Omental fat pad (tissue), 4 donors: Measurements from ENCODE around the gene PGA5. TPM values are rescaled to one million over a fixed set of nuclear protein-coding genes. Genes with fewer than 3 reads are reported as not detected.
"Not testable (repeated sequence)": the region's sequence is repeated elsewhere in the genome, so short reads cannot be mapped to it uniquely, and the experiment has no call there.

Experiments
- ATAC-seq: fragments of 150-250 bp; one replicate; pipeline ENCODE4 v1.9.1; 2016; ENCODE audit warnings: mild to moderate bottlenecking, moderate library complexity; ENCODE audit not compliant: low FRiP score
- DNase-seq: peaks from one replicate; pipeline ENCODE4 v3.0.0-alpha.2; 2019; ENCODE audit warnings: low spot score
- total RNA-seq, 4 donors: library from RNA; depleted of rRNA; stranded (reverse); fragments of >200 nt; gene quantifications; one replicate each; pipeline ENCODE4 v1.1.0, GENCODE V29; 2016
- TF ChIP-seq, protein P1 (sequence below), 3 donors: fragments of 450-650 bp; IDR thresholded peaks; one replicate each; pipeline ENCODE4 v1.5.1; 2016 to 2017; ENCODE audit warnings: antibody characterized with exemption in 3 of 3, mild to moderate bottlenecking in 3 of 3, moderate library complexity in 2 of 3

The PGA5 gene
- total RNA-seq, 4 donors from 2014 or later: 2.0 to 5.0 (median 4.3) TPM; not detected in 1

DNA sequence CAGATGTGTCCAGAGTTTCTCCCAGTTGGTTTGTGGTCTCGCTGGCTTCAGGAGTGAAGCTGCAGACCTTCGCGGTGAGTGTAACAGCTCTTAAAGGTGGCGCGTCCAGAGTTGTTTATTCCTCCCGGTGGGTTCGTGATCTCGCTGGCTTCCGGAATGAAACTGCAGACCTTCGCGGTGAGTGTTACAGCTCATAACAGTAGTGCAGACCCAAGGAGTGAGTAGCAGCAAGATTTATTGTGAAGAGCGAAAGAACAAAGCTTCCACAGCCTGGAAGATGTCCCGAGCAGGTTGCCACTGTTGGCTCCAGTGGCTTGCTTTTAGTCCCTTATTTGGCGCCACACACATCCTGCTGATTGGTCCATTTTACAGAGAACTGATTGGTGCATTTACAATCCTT lies 39.5 kb upstream of the PGA5 start:
- TF ChIP-seq, protein P1, sequence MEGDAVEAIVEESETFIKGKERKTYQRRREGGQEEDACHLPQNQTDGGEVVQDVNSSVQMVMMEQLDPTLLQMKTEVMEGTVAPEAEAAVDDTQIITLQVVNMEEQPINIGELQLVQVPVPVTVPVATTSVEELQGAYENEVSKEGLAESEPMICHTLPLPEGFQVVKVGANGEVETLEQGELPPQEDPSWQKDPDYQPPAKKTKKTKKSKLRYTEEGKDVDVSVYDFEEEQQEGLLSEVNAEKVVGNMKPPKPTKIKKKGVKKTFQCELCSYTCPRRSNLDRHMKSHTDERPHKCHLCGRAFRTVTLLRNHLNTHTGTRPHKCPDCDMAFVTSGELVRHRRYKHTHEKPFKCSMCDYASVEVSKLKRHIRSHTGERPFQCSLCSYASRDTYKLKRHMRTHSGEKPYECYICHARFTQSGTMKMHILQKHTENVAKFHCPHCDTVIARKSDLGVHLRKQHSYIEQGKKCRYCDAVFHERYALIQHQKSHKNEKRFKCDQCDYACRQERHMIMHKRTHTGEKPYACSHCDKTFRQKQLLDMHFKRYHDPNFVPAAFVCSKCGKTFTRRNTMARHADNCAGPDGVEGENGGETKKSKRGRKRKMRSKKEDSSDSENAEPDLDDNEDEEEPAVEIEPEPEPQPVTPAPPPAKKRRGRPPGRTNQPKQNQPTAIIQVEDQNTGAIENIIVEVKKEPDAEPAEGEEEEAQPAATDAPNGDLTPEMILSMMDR (IDR thresholded peaks at IDR 0.05): no peak
- ATAC-seq: no peak
- DNase-seq: no peak

DNA sequence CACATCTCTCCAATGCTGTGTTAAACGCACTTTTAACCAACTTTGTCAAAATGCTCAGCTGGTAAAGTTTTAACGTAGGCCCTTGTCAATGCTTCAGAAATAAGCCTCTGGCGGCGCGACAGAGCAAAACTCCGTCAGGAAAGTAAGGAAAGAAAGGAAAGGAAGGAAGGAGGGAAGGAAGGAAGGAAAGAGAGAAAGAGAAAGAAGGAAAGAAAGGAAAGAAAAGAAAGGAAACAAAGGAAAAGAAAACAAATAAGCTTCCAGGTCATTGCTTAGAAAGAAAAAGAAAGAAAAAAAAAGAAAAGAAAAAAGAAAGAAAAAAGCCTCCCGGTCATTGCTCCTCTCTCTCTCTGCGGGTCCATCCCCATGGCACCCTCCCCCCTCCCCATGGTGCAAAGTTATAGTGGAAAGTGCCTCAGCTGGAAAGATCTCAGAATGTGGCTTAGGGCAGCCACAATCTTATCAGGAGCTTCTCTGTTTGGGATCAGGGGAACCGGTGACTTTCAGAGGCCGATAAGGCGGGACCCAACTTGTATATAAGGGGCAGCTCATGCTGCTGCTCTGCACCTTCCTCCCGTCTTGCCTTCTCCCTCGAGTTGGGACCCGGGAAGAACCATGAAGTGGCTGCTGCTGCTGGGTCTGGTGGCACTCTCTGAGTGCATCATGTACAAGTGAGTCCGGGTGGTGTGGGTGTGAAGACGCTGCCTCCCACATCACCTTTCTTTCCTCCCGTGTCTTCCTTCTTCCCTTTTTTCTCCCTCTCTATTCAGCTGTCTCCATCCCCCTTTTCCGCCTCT lies 37.8 kb upstream of the PGA5 start, which contains the start of gene PGA3:
TSS of gene PGA3 (plus strand) at position 566 of the 797 bp plus-strand sequence. CDS start at position 616, 50 bp downstream.
- not testable (repeated sequence) for DNase-seq, ATAC-seq

DNA sequence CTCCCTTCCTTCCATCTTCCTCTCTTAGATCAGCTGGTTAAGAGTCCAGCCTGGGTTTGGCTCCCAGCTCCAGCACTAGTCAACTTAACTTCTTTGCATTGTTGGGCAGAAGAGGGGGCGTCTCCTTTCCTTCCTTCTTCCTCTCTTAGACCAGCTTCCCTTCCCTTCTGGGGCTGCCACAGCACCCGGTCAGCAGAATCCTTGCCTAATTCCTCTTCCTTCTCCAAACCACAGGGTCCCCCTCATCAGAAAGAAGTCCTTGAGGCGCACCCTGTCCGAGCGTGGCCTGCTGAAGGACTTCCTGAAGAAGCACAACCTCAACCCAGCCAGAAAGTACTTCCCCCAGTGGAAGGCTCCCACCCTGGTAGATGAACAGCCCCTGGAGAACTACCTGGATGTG lies 37.1 kb upstream of the PGA5 start:
- DNase-seq, ATAC-seq: not testable (repeated sequence)

DNA sequence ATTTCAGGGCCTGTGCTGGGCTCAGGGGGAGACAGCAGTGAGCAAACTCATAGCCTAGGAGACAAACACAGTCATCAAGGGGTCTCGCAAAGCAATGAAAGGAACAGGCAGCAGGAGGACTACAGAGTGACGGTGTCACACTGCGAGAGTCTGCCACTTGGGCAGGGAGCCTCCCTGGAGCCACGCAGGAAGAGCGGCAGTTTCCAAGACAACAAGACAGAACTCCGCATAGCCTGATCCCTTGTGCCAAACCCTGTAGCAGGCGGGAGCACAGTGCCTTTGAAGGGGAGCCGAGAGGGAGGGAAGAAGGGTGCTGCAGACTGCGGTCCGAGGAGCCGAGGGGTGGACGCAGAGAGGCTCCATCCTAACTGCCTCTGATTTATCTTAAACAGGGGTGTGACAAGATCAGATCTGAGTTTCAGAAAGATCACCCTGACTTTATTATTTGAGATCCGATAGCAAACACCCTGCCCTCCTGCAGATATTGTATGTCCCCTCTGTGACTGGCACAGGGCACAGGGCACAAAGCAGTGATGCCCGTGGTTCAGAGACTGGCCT lies 36.4 kb upstream of the PGA5 start:
- not testable (repeated sequence) for DNase-seq, ATAC-seq

DNA sequence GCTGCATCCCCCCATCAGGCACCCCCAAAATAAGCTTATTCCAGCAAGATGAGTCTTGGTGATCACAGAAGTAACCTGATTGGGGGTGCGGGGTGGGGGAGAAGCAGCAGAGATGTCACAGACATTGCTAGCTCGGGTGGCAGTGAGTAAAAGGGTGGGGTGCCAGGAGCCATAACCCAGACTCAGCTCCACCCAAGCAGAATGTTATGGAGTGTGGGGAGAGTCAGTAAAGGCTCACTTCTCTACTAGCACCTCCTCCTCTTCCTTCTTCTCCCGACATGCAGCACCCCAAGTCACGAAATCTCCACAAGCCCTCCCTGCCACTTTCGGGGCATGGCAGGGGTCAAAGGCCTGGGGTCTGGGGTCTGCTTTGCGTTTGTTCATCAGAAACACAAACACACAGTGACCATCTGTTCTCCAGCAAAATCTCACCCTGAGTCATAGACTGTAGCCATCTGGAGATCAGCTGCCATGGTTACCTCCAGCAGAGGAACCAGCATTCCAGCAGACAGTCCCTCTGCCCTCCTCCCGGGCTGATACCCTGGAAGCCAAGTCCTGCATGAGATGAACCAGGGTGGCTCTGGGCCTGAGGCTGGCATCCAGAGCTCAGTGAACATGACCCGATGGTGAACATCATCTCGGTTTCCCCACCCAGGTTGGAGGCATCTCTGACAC lies 33.2 kb upstream of the PGA5 start:
- not testable (repeated sequence) for DNase-seq, ATAC-seq

DNA sequence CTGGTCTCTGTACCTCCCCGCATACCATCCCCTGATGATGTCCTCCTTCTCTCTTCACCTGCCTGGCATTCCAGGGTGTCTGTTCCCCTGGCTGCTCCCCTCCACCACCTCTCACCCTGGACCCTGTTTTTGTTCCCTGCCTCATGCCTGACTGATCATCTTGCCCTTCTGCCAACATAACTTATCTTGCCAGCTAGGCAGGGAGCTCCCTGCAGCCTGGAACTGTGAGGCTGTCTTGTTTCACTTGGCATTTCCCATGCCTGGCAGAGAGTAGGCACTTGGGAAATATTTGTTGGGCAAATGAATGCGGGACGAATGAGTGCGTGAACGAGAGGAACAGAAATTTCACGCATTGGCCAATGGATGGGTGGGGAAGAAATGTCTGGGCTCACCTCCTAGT lies 30.3 kb upstream of the PGA5 start:
- DNase-seq, ATAC-seq: not testable (repeated sequence)

DNA sequence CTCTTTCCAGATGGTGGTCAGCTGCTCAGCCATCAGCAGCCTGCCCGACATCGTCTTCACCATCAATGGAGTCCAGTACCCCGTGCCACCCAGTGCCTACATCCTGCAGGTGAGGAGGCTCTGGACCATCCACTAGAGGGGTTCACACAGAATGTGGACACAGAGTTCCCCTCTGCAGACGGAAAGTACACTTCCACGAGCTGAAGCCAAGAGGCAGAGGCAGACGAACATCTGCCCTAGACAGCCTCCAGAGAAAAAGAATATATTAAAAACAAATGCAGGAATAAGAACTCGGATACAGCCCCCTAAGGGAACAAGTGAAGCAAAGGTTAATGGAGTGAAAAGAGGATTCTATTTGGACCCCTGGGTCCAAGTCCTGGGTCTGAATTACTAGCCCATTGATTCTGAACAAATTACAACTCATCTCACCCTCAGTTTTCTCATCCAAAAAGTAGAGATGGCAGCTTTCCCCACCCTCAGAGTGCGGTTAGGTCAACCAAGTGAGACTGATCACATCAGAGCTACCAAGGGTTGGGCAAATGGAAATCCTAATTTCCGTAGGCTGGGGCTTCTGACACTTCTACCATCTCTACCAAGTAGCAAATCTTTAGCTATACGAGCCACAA lies 29.5 kb upstream of the PGA5 start:
- DNase-seq, ATAC-seq: not testable (repeated sequence)

DNA sequence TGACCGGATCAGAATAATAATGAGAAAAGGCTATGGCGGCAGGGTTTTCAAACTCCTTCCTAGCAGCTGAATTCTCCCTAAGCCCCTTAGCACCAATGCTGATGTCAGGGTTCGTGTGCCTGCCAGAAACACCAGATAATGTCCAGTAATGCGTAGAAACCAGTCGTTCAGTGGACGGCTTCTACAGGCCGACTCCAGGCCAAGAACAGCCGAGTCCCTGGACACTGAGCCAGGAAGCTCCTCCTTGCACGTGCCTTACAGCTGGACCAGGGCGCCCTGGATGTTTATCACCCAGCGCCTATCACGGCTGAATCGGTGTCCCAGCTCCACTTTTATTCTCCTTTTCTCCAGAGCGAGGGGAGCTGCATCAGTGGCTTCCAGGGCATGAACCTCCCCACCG lies 28.8 kb upstream of the PGA5 start:
- not testable (repeated sequence) for DNase-seq, ATAC-seq

DNA sequence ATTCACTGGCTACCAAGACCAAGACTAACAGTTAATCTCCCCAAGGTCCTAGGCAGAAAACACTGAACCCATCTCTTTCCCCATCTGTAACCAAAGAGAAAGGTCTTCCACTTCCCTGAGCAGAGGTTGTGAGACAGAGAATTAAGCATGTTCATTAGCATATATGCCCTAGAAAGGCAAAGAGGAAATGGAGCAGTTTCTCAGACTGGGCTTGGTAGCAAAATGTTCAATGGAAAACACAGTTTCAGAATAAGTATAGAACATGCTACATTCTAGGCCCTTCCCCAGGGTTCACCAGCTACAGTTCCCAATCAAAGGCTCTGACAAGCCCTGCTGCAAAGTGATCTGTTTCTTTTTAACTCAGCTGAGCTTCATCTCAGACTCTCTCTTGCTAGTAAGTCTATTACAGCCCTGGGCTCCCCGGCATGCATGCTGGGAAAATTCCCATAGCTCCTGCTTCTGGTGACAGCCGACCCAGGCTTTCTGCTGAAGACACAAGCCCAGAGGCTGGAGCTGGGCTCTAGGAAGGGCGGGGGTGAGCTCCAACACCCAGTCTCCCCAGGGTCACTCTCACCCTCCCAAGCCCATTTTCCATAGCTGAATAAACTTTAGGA lies 27.2 kb upstream of the PGA5 start:
- DNase-seq, ATAC-seq: not testable (repeated sequence)

DNA sequence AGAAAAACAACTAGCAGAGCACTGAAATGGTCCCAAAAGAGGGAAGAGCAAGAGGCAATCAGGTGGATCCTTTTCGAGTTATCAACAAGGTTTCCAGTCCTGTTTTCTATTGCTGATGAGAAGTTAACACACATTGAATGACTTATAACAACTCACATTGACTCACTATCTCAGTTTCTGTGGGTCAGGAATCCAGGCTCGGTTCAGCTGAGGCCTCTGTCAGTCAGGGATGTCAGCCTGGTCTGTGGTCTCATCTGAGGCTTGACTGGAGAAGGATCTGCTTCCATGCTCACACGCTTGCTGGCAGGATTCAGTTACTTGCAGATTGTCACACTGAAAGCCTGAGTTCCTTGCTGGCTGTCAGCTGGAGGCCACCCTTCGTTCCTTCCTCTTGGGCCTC lies 22.7 kb upstream of the PGA5 start:
- DNase-seq, ATAC-seq: not testable (repeated sequence)

DNA sequence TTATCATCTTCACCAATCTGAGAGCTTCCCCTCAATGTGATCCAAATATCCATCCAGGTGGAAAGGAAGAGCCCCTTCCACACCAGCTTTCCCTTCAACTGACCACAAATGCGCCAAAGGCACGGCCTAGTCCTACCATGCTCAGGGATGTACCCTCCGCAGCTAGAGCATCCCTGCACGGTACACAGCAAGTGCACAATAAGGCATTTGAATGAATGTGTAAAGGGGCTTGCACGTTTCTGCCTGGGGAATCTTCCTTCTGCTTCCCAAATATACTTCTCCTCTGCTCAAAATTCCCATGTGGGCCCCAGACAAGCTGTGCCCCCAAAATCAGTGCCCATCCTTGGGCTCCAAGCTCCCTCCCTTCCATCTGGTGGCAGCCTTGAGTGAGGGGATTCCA lies 22.0 kb upstream of the PGA5 start:
- not testable (repeated sequence) for ATAC-seq
- peak; percentile 21 for DNase-seq

DNA sequence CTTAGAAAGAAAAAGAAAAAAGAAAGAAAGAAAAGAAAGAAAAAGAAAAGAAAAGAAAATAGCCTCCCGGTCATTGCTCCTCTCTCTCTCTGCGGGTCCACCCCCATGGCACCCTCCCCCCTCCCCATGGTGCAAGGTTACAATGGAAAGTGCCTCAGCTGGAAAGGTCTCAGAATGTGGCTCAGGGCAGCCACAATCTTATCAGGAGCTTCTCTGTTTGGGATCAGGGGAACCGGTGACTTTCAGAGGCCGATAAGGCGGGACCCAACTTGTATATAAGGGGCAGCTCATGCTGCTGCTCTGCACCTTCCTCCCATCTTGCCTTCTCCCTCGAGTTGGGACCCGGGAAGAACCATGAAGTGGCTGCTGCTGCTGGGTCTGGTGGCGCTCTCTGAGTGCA lies 18.9 kb upstream of the PGA5 start, which contains the start of gene PGA4:
TSS of gene PGA4 (plus strand) at position 301 of the 400 bp plus-strand sequence. CDS start at position 355, 54 bp downstream.
- DNase-seq, ATAC-seq: not testable (repeated sequence)

DNA sequence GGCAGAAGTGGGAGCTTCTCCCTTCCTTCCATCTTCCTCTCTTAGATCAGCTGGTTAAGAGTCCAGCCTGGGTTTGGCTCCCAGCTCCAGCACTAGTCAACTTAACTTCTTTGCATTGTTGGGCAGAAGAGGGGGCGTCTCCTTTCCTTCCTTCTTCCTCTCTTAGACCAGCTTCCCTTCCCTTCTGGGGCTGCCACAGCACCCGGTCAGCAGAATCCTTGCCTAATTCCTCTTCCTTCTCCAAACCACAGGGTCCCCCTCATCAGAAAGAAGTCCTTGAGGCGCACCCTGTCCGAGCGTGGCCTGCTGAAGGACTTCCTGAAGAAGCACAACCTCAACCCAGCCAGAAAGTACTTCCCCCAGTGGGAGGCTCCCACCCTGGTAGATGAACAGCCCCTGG lies 18.3 kb upstream of the PGA5 start:
- not testable (repeated sequence) for ATAC-seq, DNase-seq

DNA sequence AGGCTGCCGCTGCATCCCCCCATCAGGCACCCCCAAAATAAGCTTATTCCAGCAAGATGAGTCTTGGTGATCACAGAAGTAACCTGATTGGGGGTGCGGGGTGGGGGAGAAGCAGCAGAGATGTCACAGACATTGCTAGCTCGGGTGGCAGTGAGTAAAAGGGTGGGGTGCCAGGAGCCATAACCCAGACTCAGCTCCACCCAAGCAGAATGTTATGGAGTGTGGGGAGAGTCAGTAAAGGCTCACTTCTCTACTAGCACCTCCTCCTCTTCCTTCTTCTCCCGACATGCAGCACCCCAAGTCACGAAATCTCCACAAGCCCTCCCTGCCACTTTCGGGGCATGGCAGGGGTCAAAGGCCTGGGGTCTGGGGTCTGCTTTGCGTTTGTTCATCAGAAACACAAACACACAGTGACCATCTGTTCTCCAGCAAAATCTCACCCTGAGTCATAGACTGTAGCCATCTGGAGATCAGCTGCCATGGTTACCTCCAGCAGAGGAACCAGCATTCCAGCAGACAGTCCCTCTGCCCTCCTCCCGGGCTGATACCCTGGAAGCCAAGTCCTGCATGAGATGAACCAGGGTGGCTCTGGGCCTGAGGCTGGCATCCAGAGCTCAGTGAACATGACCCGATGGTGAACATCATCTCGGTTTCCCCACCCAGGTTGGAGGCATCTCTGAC lies 14.4 kb upstream of the PGA5 start:
- DNase-seq, ATAC-seq: not testable (repeated sequence)

DNA sequence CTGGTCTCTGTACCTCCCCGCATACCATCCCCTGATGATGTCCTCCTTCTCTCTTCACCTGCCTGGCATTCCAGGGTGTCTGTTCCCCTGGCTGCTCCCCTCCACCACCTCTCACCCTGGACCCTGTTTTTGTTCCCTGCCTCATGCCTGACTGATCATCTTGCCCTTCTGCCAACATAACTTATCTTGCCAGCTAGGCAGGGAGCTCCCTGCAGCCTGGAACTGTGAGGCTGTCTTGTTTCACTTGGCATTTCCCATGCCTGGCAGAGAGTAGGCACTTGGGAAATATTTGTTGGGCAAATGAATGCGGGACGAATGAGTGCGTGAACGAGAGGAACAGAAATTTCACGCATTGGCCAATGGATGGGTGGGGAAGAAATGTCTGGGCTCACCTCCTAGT lies 11.5 kb upstream of the PGA5 start:
- DNase-seq, ATAC-seq: not testable (repeated sequence)

DNA sequence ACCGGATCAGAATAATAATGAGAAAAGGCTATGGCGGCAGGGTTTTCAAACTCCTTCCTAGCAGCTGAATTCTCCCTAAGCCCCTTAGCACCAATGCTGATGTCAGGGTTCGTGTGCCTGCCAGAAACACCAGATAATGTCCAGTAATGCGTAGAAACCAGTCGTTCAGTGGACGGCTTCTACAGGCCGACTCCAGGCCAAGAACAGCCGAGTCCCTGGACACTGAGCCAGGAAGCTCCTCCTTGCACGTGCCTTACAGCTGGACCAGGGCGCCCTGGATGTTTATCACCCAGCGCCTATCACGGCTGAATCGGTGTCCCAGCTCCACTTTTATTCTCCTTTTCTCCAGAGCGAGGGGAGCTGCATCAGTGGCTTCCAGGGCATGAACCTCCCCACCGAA lies 9.9 kb upstream of the PGA5 start:
- not testable (repeated sequence) for ATAC-seq, DNase-seq

DNA sequence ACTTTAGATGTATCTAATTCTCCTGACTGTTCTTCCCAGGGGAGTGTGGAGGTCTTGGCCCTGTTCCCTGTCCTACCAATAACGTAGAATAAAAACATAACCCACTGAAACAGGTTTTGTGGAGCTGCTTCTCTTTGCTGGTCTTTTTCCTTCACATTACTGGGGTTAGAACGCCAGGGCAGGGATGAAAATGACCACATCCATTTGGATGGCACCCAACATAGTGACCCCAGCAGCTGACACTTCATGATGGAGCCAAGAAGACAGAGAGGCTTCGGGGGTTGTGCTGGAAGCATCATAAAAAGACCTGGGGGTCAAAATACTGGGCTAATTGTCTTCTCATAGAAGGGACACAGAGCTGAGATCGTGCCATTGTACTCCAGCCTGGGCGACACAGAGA lies 9.4 kb upstream of the PGA5 start:
- not testable (repeated sequence) for DNase-seq, ATAC-seq
